WTC11 (cell line): Measurements from ENCODE around the gene NMB. TPM values are rescaled to one million over a fixed set of nuclear protein-coding genes. Genes with fewer than 3 reads are reported as not detected.

Source experiments
- ATAC-seq: fragments of 200-7000 bp; cut with Tn5 transposase; 2 replicates; pipeline ENCODE4 v1.10.0; 2021; ENCODE audit warnings: mild to moderate bottlenecking, moderate library complexity
- CTCF ChIA-PET: fragments of 300-600 bp; sonication (Branson Sonifier 250); formaldehyde crosslinking; loops from one replicate; lab custom pipeline; 2021; ENCODE audit warnings: antibody characterized with exemption; lab: Charles Lee
- POLR2A ChIA-PET: fragments of 350-600 bp; sonication (Branson Sonifier 250); formaldehyde crosslinking; loops from one replicate; lab custom pipeline; 2021; ENCODE audit warnings: antibody characterized with exemption; lab: Charles Lee
- DNase-seq: peaks from one replicate; pipeline ENCODE4 v3.0.0; 2021; ENCODE audit warnings: low spot score
- H3K27ac Mint-ChIP-seq: 2 replicates; pipeline ENCODE4 v1.8.0; 2021; ENCODE audit warnings: mixed read lengths
- H3K27me3 Mint-ChIP-seq: 2 replicates; pipeline ENCODE4 v1.8.0; 2021; ENCODE audit warnings: low read depth, mild to moderate bottlenecking, moderate library complexity, mixed read lengths
- H3K36me3 Mint-ChIP-seq: 2 replicates; pipeline ENCODE4 v1.8.0; 2021; ENCODE audit warnings: mixed read lengths
- H3K4me1 Mint-ChIP-seq: 2 replicates; pipeline ENCODE4 v1.8.0; 2022; ENCODE audit warnings: mixed read lengths
- H3K4me3 Mint-ChIP-seq: 2 replicates; pipeline ENCODE4 v1.8.0; 2021; ENCODE audit warnings: mild to moderate bottlenecking, moderate library complexity, mixed read lengths
- H3K9me3 Mint-ChIP-seq: 2 replicates; pipeline ENCODE4 v1.8.0; 2021; ENCODE audit warnings: mixed read lengths
- ELF4 ChIP-seq: sonication (generic); formaldehyde crosslinking; IDR thresholded peaks from 2 replicates; pipeline ENCODE4 v1.8.1; 2022; ENCODE audit warnings: low read depth, mild to moderate bottlenecking, moderate library complexity, missing genetic modification reagents
- EMX1 ChIP-seq: fragments of 250-450 bp; sonication (Bioruptor Pico); IDR thresholded peaks from 2 replicates; pipeline ENCODE4 v1.8.0; 2021; ENCODE audit warnings: mild to moderate bottlenecking
- FOXP1 ChIP-seq: sonication (generic); formaldehyde crosslinking; IDR thresholded peaks from 2 replicates; pipeline ENCODE4 v1.8.0; 2022; ENCODE audit warnings: missing genetic modification reagents, mild to moderate bottlenecking, moderate library complexity, borderline replicate concordance
- HMGXB4 ChIP-seq: sonication (generic); formaldehyde crosslinking; IDR thresholded peaks from 2 replicates; pipeline ENCODE4 v1.8.1; 2023; ENCODE audit warnings: mild to moderate bottlenecking, moderate library complexity, missing genetic modification reagents
- MYBL2 ChIP-seq: sonication (generic); formaldehyde crosslinking; IDR thresholded peaks from 2 replicates; pipeline ENCODE4 v1.8.1; 2023; ENCODE audit warnings: mild to moderate bottlenecking, moderate library complexity, missing genetic modification reagents
- NFYB ChIP-seq: sonication (generic); formaldehyde crosslinking; conservative IDR thresholded peaks from 2 replicates; pipeline ENCODE4 v1.8.0; 2022; ENCODE audit warnings: low read depth, missing genetic modification reagents
- NR2C2 ChIP-seq: sonication (generic); formaldehyde crosslinking; IDR thresholded peaks from 2 replicates; pipeline ENCODE4 v1.8.0; 2022; ENCODE audit warnings: mild to moderate bottlenecking, missing genetic modification reagents
- OVOL2 ChIP-seq: fragments of 250-450 bp; sonication (Bioruptor Pico); IDR thresholded peaks from 2 replicates; pipeline ENCODE4 v1.9.0; 2021; ENCODE audit warnings: mild to moderate bottlenecking, borderline replicate concordance
- PRDM15 ChIP-seq: sonication (generic); formaldehyde crosslinking; IDR thresholded peaks from 2 replicates; pipeline ENCODE4 v1.8.0; 2022; ENCODE audit warnings: missing genetic modification reagents
- PREB ChIP-seq: sonication (generic); formaldehyde crosslinking; IDR thresholded peaks from 2 replicates; pipeline ENCODE4 v1.8.1; 2022; ENCODE audit warnings: mild to moderate bottlenecking, missing genetic modification reagents, moderate library complexity, borderline replicate concordance
- PRRX2 ChIP-seq: fragments of 250-450 bp; sonication (Bioruptor Pico); IDR thresholded peaks from 2 replicates; pipeline ENCODE4 v1.8.0; 2021; ENCODE audit warnings: mild to moderate bottlenecking
- RELA ChIP-seq: sonication (generic); formaldehyde crosslinking; IDR thresholded peaks from 2 replicates; pipeline ENCODE4 v1.8.1; 2022; ENCODE audit warnings: missing genetic modification reagents, mild to moderate bottlenecking, borderline replicate concordance
- TCF7 ChIP-seq: sonication (generic); formaldehyde crosslinking; IDR thresholded peaks from 2 replicates; pipeline ENCODE4 v1.8.0; 2022; ENCODE audit warnings: mild to moderate bottlenecking, low read depth, missing genetic modification reagents, moderate library complexity
- TEAD4 ChIP-seq: sonication (generic); formaldehyde crosslinking; IDR thresholded peaks from 2 replicates; pipeline ENCODE4 v1.8.0; 2022; ENCODE audit warnings: mild to moderate bottlenecking, missing genetic modification reagents
- USF2 ChIP-seq: sonication (generic); formaldehyde crosslinking; IDR thresholded peaks from 2 replicates; pipeline ENCODE4 v1.8.1; 2023; ENCODE audit warnings: mild to moderate bottlenecking, missing genetic modification reagents, moderate library complexity
- ZNF138 ChIP-seq: sonication (generic); formaldehyde crosslinking; conservative IDR thresholded peaks from 2 replicates; pipeline ENCODE4 v1.8.1; 2022; ENCODE audit warnings: mild to moderate bottlenecking, moderate library complexity, missing genetic modification reagents
- ZNF263 ChIP-seq: sonication (generic); formaldehyde crosslinking; IDR thresholded peaks from 2 replicates; pipeline ENCODE4 v1.8.1; 2022; ENCODE audit warnings: low read depth, mild to moderate bottlenecking, moderate library complexity, missing genetic modification reagents
- total RNA-seq: library from RNA; stranded (reverse); gene quantifications from 3 replicates; pipeline ENCODE4 v1.2.3, GENCODE V29; 2021
- TF ChIP-seq, protein P1 (sequence below): sonication (generic); formaldehyde crosslinking; IDR thresholded peaks from 2 replicates; pipeline ENCODE4 v1.8.1; 2023; ENCODE audit warnings: mild to moderate bottlenecking, missing genetic modification reagents, borderline replicate concordance
- TF ChIP-seq, protein P2 (sequence below): sonication (generic); formaldehyde crosslinking; IDR thresholded peaks from 2 replicates; pipeline ENCODE4 v1.8.0; 2023; ENCODE audit warnings: missing genetic modification reagents

The NMB gene
- total RNA-seq, 1 experiment from 2014 or later, result 14.9 TPM

DNA sequence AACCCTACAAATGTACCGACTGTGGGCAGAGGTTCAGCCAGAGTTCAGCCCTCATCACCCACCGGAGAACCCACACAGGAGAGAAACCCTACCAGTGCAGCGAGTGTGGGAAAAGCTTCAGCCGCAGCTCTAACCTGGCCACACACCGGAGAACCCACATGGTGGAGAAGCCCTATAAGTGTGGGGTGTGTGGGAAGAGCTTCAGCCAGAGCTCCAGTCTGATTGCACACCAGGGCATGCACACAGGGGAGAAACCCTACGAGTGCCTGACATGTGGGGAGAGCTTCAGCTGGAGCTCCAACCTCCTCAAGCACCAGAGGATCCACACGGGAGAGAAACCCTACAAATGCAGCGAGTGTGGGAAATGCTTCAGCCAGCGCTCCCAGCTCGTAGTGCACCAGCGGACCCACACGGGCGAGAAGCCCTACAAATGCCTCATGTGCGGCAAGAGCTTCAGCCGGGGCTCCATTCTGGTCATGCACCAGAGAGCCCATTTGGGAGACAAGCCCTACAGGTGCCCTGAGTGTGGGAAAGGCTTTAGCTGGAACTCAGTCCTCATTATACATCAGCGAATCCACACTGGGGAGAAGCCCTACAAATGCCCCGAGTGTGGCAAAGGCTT lies 36.5 kb downstream of the NMB start:
- ChIA-PET CTCF (interaction anchor here (1.6 kb wide), 1 partner anchor 34 kb away, joined by 6 read pairs; no protein-coding TSS in a partner anchor), POLR2A (no interaction called here)
- Mint-ChIP-seq H3K27ac (no peak overlapping the region), H3K9me3 (peaks cover 44% of the 10 kb centered on the region), H3K27me3 (peaks cover 8% of the 10 kb centered on the region), H3K4me1 (peaks cover 12% of the 10 kb centered on the region), H3K36me3 (peaks cover 83% of the 10 kb centered on the region), H3K4me3 (no peak overlapping the region)
- DNase-seq, result no peak
- no peak for TF ChIP-seq NR2C2 (CRISPR knock-in tag)
- no peak for ATAC-seq

DNA sequence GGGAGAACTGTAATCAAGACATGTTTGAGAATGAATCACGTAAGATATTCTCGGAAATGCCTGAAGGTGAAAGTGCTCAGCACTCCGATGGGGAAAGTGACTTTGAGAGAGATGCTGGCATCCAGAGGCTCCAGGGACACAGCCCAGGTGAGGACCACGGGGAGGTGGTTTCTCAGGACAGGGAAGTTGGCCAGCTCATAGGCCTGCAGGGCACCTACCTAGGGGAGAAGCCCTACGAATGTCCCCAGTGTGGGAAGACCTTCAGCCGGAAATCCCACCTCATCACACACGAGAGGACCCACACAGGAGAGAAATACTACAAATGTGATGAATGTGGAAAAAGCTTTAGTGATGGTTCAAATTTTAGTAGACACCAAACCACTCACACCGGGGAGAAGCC lies 37.4 kb downstream of the NMB start:
- H3K27me3 Mint-ChIP-seq, result peaks cover 8% of the 10 kb centered on the region
- no peak overlapping the region for H3K4me3 Mint-ChIP-seq
- no peak for TF ChIP-seq ZNF138 (CRISPR knock-in tag)
- TF ChIP-seq TEAD4, result no peak
- TF ChIP-seq NR2C2 (CRISPR knock-in tag), result no peak
- no peak for TF ChIP-seq ZNF263
- TF ChIP-seq OVOL2 (CRISPR knock-in tag), result no peak
- no peak for TF ChIP-seq HMGXB4 (CRISPR knock-in tag)
- no peak for TF ChIP-seq PRRX2 (CRISPR knock-in tag)
- TF ChIP-seq TCF7 (CRISPR knock-in tag), result no peak
- TF ChIP-seq PRDM15, result no peak
- TF ChIP-seq MYBL2 (CRISPR knock-in tag), result no peak
- TF ChIP-seq, protein P1, sequence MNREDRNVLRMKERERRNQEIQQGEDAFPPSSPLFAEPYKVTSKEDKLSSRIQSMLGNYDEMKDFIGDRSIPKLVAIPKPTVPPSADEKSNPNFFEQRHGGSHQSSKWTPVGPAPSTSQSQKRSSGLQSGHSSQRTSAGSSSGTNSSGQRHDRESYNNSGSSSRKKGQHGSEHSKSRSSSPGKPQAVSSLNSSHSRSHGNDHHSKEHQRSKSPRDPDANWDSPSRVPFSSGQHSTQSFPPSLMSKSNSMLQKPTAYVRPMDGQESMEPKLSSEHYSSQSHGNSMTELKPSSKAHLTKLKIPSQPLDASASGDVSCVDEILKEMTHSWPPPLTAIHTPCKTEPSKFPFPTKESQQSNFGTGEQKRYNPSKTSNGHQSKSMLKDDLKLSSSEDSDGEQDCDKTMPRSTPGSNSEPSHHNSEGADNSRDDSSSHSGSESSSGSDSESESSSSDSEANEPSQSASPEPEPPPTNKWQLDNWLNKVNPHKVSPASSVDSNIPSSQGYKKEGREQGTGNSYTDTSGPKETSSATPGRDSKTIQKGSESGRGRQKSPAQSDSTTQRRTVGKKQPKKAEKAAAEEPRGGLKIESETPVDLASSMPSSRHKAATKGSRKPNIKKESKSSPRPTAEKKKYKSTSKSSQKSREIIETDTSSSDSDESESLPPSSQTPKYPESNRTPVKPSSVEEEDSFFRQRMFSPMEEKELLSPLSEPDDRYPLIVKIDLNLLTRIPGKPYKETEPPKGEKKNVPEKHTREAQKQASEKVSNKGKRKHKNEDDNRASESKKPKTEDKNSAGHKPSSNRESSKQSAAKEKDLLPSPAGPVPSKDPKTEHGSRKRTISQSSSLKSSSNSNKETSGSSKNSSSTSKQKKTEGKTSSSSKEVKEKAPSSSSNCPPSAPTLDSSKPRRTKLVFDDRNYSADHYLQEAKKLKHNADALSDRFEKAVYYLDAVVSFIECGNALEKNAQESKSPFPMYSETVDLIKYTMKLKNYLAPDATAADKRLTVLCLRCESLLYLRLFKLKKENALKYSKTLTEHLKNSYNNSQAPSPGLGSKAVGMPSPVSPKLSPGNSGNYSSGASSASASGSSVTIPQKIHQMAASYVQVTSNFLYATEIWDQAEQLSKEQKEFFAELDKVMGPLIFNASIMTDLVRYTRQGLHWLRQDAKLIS (CRISPR knock-in tag), result no peak
- TF ChIP-seq FOXP1 (CRISPR knock-in tag), result no peak
- no peak for TF ChIP-seq ELF4 (CRISPR knock-in tag)
- no peak for TF ChIP-seq PREB (CRISPR knock-in tag)
- no peak for TF ChIP-seq EMX1 (CRISPR knock-in tag)
- TF ChIP-seq RELA (CRISPR knock-in tag), result no peak
- TF ChIP-seq NFYB, result no peak
- TF ChIP-seq, protein P2, sequence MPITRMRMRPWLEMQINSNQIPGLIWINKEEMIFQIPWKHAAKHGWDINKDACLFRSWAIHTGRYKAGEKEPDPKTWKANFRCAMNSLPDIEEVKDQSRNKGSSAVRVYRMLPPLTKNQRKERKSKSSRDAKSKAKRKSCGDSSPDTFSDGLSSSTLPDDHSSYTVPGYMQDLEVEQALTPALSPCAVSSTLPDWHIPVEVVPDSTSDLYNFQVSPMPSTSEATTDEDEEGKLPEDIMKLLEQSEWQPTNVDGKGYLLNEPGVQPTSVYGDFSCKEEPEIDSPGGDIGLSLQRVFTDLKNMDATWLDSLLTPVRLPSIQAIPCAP (CRISPR knock-in tag), result no peak
- TF ChIP-seq USF2, result no peak
- ATAC-seq, result no peak
- peaks cover 44% of the 10 kb centered on the region for H3K9me3 Mint-ChIP-seq
- peaks cover 83% of the 10 kb centered on the region for H3K36me3 Mint-ChIP-seq
- H3K4me1 Mint-ChIP-seq, result peaks cover 18% of the 10 kb centered on the region
- ChIA-PET CTCF (interaction anchor here (1.6 kb wide), 1 partner anchor 33 kb away, joined by 6 read pairs; no protein-coding TSS in a partner anchor), POLR2A (no interaction called here)
- no peak overlapping the region for H3K27ac Mint-ChIP-seq
- DNase-seq, result no peak
